Activated T-helper 1 cell treated with Interleukin-2 at 50 U/mL for 16 hours (primary cell): Measurements from ENCODE around the gene VIP.
"Not testable (repeated sequence)": the region's sequence is repeated elsewhere in the genome, so short reads cannot be mapped to it uniquely, and the experiment has no call there.

ENCODE experiments used
- DNase-seq: peaks from one replicate; pipeline ENCODE4 v3.0.0-alpha.2; 2020; ENCODE audit warnings: low read depth

Gene VIP

DNA sequence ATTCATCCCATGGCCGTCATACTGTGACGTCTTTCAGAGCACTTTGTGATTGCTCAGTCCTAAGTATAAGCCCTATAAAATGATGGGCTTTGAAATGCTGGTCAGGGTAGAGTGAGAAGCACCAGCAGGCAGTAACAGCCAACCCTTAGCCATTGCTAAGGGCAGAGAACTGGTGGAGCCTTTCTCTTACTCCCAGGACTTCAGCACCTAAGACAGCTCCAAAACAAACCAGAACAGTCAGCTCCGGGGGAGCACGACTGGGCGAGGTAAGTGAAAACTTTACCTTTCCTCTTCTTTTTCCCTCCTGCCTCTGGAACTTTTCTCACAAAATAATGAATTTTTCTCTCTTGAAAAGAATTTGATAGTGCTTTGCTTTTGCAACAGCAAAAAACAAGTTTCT lies at the start of gene VIP:
VIP (plus strand) TSS at position 104 of the 400 bp plus-strand sequence. CDS start 1,381 bp downstream, outside the sequence.
- DNase-seq, result no peak

DNA sequence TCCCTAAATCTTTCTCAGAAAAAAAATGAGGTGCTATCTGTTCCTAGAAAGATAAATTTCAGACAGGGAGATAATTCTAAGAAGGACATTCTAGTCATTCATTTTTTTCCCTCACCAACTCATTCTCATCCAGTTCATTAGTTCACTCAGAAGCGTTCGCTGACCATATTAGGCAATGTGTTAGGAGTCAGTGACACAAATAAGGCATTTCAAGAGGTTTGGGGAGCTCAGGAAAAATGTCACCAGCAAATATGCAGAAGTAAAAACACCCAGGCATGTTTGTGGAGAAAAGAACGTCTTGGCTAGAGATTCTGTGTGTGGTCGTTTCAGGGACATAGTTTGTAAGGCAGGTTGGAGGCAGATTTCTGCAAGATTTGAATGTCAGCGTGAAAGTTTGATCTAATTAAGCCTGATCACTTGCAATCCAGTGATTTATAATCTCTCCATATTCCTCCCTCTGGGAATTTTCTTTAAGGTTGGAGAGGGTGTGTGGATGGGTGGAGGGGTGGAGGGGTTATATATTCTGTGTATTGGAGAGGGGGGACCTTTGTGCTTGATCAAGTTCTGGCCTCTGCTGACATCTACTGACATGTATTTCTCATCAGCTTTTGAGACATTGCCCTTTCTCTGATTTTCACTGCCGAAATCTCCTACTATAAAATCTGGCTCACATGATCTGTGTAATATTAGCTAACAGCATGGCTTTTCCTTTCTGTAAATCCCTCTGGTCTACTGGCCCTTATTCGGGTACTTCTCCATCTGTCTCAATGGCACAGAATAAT lies 49.3 kb upstream of the VIP start:
- no peak for DNase-seq

DNA sequence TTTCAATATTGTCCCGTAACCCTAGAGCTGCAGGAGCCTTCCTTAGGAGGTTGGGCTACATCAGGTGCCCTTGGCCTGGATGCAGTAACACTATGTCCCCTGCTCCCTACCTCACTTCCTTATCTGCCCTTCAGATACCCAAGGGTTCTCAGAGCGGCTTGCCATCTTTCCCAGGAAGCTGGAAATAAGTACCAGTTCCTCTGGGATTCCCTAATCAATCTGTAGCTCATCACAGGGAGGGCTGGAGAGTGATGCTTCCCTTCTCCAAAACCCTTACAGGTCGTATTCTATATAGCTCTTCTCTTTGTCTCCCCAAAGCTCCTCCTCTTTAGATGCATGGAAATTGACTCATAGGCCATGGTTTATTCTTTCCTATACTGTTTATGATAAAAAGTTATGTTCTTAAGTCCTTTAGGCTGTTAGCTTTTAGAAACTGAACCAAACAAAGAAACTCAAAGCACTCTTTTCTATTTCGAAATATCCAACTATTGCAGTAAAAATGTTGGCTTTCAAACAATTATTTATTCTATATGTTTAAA lies 48.7 kb upstream of the VIP start:
- DNase-seq, result no peak

DNA sequence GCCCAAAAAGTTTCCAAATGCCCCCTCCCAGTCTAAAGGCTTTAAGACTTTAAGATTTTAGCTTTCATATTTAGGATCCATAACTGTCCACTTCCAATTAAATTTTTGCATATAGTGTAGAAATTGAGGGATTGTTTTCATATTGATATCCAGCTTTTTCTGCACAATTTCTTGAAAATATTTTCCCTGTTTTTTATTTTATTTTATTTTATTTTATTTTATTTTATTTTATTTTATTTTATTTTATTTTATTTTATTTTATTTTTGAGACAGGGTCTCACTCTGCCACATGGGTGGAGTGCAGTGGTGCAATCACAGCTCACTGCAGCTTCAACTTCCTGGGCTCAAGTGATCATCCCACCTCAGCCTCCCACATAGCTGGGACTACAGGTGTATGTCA lies 46.8 kb upstream of the VIP start:
- DNase-seq, result not testable (repeated sequence)

DNA sequence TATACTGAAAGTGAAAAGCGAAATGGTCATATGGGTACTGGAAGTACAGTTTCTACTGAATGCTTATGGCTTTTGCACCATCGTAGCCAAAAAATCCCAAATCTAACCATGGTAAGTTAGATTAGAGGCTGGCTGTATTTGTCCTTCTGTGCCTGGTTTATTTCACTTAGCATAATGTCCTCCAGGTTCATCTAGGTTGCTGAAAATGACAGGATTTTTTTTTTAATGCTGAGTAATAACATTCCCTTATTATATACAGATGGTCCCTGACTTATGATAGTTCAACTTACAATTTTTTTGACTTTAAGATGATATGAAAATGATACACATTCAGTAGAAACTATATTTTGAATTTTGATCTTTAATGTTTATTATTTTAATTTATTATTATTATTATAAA lies 45.3 kb upstream of the VIP start:
- no peak for DNase-seq

DNA sequence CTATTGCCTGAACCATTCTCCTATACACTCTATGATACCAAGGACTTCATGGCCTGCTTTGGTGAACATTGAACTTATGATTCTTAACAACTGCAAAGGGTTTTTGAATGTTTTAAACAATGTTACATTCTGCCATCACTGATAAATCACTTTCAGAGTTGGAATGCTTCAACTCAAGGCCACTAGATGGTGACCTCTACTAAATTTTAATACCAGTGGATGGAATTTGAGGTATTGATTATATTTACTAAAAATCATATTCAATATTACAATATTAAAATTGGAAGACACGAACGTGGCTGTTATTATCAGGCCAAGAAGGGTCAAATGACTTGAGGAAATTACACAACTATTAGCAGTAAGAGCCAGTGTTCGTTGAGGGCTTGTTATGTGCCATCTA lies 34.3 kb upstream of the VIP start:
- DNase-seq, result no peak

DNA sequence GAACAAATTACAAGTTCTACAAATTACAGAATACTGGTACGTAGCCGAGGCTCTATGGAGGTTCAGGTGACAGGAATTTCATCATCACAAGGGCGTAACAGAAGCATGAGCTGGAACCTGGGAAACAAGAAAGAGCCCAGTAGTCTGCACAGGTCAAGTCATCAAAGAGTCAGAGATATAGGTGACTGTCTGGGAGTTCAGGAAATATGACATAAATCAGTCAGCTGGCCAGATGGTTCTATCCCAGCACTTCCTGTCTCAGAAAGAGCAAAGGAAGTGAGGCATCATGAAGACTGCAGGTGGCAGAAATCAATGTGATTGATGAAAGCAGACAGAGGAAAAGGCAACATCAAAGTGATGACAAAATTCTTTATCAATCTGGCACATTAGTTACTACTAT lies 29.6 kb upstream of the VIP start:
- no peak for DNase-seq

DNA sequence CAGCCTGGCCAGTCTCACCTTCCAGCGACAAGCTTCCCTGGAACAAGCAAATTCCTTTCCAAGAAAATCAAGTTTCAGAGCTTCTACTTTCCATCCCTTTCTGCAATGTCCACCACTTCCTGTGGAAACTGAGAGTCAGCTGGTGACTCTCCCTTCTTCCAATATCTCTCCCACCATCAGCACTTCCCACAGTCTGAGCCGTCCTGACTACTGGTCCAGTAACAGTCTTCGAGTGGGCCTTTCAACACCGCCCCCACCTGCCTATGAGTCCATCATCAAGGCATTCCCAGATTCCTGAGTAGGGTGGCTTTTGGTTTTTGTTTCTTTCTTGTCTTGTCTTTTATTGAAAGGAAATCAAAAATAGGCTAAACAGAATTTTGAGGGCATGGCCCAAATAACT lies 28.6 kb upstream of the VIP start:
- DNase-seq, result no peak

DNA sequence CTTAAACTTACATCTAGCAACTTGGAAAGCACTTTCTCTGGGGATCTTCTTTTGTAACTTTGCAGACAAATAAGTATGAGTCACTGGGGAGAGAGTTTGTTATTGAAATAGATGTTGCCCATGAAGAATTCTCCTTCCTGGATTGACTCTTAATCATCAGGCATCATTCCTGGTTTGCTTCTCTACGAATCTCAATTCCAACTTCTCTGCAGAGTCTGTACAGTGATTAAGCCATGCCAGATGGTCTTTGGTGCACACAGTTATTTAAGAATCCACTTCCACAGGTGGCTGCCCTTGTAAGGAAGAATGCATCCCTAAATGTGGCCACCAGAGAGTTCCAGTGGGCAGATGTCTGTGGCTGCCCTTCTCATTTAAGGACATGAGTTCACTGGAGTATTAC lies 27.2 kb upstream of the VIP start:
- no peak for DNase-seq

DNA sequence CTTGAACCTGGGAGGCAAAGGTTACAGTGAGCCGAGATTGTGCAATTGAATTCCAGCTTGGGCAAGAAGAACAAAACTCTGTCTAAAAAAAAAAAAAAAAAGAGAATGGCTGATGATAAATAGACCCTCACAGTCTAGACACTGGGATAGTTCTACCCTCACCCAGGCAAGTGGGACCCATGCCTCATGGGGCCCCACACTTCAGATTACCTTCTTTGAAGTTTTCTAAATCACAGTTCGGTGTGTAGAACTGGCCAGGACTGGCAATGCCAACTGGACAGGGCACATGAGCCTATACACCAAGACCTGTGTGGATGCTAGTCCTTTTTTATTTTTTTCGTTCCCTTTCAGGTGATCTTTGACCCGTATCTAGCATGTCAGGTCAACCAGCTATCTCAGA lies 24.3 kb upstream of the VIP start:
- DNase-seq, result no peak

DNA sequence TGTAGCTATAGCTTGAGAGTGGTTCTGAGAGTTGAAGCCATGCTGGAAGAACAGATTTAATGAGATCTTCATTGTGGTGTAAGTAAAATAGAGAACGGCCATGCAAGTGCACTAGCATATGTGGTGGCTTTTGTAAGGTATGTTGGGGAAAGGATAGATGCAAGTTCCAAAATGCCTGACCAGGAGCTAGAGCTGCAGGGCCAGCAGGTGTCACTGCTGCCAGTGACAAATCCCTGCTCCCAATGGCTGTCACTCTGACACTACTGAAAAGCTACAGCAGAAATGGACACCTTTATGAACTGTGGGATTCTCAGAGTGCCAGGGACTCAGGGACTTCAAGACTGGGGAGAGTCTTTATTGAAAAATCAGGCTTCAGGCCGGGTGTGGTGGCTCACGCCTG lies 23.1 kb upstream of the VIP start:
- no peak for DNase-seq

DNA sequence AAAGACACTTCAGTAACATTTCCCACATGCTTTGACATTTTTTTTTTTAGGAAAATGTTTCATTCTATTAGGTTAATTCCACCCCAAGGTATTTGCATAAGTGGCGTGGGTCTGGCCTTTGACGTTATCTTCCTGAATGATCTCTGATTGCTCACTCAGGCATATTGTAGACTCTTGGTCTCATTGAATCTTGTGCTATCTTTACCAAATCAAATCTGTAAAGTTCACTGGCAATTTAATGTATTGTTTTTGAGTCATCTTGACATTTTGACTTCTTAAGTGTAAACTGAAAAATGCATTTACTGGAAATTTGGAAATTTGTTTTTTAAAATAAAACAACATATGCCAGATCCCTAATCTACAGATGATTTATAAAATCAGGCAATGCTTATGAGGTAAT lies 16.0 kb upstream of the VIP start:
- no peak for DNase-seq

DNA sequence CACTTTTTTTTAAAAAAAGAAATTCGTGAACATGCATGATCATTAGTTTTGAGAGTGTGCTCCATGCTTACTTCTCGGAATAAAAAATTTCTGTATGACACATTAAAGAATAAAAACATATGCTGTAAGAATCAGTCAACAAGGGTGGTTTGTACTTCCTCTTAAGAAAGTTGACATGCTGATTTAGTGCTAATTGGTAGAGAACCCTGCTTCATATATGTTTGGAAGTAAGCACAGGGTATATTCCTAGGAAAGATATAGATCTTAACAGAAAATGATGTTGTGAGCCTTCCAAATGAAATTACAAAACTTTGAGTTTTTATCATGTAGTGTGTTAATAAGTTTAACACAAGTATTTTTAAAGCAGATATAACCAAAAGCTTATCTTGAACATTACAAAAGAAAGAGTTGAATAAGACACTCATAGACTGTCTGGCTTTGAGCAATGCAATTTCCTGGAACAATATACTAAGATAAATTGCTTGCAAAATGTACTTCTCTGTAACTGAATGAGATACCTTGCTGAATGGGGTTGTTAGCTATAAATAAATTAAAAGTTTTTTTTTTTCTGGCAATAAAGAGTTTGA lies 13.8 kb upstream of the VIP start:
- DNase-seq, result no peak

DNA sequence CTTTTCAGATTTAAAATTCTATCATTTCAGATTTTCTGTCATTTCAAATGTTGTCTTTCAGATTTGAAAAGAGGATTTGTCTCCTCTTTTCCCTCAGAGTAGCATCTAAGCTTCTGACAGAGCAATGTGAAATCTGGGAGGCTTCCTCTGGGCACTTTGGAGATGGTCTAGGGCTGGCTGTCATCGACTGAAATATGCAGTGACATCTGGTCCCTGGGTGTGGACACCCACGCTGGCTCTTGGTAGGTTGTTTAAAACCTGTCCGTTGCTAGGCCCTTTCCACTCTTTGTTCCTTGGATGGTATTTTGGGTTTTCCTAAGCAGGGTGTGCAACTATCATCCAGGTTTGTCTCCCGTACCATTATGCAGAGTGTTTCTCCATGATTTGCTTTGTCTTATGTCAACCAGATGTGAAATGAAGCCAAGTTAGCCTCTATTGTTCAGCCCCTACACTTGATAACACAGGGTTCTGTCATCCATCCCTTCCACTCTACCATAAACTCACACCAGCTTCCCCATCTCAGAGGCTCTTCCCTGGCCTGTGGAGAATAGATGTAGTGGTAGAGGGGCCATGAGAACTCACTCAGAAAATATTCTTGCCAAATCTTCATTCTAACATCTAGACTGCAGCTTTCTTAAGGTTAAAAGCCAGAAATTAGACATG lies 5.0 kb upstream of the VIP start:
- DNase-seq, result no peak

DNA sequence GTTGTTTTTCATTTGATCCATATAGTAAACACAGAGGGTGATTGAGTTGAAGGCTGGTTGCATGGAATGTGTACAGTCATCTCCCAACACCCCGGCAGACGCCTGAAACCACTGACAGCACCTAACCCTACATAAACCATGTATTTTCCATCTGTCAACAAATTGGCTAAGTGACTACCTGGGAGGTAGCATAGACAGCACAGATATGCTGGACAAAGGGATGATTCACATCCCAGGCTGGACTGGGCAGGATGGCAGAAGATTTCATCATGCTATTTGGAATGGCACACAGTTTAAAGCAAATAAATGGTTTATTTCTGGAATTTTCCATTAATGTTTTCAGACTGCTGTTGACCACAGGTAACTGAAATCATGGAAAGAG lies 4.4 kb upstream of the VIP start:
- no peak for DNase-seq

DNA sequence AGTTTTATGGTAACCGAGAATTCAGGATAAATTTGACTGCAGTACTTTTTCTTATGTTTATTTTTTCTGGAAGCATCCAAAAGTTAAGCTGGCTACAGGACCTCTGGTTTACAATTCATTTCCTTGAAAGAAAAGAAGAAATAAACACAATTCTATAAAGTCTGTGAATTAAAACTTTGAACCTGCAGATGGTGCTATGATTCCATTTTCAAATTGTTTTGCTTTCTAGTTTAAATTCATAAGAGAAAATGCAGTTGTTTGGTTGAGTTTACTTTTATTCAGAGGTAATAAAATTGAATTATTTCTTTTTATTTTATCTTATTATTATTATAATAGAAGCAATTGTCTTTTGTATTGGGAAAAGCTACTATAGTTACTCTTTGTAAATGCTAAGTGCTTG lies 1.8 kb upstream of the VIP start:
- no peak for DNase-seq

DNA sequence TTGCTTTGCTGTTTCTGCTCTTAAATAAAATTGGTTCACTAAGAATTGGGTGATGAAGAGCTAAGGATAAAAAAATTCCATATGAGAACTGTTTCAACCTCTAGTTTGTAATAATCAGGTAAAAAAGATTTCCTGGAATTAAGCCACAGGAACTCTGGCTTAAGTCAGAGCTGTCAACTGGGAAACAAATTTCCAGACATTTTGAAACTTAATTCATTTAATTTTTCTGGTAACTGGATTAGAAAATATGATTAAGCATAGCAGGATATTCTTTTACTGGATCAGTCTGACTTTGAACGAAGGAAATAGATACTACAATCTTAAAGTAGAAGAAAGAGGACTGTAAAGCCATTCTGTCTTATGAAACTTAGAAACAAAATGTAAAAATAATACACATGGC lies 1.3 kb upstream of the VIP start:
- no peak for DNase-seq

DNA sequence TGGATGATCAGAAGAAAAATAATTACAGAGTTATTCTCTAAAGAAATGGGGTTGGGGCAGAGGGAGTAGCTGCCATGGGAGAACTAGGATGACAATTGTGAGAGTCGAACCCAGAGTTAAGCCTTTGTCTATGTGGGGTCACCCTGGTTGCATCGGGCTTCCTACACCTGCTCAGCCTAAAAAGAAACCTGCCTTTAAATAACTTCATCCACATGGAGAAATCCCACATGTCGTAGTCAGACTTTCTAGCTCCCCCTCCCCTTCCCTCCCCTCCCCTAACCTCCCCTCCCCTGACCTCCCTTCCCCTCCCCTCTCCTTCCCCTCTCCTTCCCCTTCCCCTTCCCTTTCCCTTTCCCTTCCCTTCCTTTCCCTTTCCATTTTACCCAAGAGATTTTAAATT lies 14.7 kb downstream of the VIP start:
- DNase-seq, result no peak

DNA sequence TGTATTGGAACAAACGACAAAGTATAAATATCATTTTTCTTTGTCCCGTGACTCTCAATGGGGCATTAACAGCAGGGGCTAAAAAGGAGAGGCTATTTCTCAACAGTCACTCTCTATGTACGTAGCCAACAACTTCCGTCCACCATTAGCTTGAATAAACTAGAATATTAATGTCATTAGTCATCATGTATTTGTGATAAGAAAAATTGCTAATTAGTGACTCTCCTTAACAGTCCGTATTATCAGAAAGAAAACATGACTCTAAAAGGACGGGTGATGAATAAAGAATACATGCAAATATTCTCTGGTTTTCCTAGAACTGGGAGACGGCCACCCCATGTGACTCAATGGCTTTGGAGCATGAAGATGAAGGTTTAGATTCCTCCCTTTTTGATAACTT lies 18.6 kb downstream of the VIP start:
- no peak for DNase-seq

DNA sequence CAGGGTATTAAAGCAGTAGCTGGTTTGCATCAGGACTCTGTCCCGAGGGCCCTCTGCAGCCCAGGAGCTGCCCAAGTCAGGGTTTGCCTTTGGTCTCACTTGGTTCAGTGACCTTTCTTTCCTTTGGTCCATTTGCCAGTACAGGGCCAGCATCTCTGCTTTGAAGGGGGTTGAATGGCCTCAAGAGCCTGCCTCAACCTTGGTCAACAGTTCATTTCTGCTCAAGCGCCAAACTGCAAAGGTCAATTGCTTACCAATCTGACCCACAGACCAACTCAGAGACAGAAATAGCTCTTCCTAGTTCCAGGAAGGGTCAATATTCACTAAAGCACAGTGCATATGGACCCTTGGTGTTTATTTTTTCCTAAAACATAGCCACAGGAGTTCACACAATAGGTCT lies 19.4 kb downstream of the VIP start:
- DNase-seq, result no peak

DNA sequence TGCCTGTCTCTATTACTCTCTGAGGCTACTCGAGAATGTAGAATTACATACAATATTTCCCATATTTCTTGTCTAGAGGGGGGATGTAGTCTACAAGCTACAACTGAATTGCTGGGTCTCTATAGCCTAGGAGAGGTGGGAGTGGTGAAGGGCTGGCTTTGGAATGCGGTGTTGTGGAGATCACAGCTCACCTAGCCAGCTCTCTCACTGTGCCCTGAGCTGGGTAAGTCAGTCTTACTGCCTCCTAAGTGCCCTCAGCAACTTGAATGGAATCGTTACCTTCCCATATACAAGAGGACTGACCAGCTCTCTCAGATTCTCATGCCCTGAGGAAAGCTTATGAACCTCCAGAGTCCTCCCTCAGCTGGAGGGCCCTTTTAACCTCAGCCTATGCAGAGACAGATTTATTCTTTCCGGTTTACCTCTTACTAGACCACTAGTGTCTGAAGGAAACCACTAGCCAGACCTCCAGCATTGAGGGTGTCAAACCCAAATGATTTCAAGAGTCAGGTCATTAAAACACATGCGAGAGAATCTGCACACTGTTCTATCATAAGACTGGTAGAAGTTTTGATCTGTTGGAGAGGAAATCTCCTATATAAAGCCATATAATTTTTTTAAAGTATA lies 20.6 kb downstream of the VIP start:
- DNase-seq, result no peak

DNA sequence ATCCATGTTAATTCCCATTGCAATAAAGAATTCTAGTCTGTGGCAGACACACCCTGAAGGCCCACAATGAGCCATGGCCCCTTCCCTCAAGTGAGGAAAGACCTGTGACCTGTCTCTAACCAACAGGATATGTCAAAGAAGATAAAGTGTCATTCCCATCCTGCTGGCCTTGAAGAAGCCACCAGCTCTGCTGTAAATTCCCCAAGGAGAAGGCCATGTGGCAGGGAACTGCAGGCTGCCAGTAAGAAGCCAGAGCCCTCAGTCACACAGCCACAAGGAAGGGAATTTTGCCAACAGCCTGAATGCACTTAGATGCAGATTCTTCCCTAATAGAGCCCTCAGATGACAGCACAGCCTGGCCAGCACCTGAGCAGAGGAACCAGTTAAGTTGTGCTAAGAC lies 24.8 kb downstream of the VIP start:
- no peak for DNase-seq

DNA sequence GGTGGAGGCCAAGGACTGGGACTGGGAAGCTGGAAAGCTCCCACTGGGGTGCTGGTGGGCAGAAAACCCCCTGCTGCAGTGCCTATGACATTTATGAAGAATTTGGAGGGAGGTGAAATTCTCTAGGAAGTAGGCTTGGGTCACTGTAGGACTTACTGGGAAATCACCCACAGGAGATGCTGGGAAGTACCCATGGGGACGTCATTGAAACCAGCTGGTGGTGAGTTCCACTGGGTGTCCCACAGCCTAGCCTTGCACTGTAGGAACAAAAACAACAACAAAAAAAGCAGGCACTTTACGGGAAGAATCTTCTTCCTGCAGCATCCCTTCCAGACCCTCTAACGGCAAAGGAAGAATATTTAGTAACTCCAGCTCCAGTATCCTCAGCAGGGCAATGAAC lies 26.2 kb downstream of the VIP start:
- no peak for DNase-seq
